Fibroblast of skin of scalp (primary cell): ENCODE data around the gene MAP1LC3A.

Experiments used
- DNase-seq: peaks from one replicate; pipeline ENCODE4 v3.0.0-alpha.2; 2013

Gene MAP1LC3A

DNA sequence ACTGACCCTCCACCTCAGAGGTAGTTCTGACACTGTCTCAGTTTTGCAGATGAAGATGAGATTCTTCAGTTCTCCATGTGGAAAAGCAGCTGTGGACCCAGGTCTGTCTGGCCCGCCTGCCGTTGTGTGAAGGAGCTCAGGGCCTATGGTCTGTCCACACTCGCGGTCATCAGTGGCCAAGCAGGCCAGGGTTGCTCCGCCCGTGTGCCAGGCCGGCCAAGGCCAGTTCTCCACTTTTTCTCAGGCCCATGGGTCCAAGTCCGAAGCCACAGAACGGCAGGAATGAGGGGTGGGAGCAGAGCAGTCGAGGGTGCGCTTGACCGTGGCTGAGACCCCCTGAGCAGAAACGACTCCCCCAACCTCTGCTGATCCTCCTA, 8.6 kb upstream of the MAP1LC3A start:
- no peak for DNase-seq

DNA sequence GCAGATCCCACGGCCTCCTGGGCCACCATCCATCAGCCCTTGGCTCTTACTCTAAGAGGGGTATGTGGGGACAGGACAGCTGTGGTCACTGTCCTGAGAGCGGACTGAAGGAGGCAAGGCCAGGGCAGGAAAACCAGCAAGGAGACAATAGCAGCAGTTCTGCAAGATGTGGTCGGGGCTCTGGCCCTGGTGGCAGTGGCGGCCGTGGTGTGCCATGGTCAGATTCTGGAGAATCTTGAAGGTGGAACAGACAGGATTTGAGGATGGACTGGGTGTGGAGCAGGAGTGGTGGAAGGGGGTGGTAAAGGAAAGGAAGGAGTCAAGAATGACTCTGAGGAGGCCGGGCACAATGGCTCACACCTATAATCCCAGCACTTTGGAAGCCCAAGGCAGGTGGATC, 5.9 kb upstream of the MAP1LC3A start:
- no peak for DNase-seq

DNA sequence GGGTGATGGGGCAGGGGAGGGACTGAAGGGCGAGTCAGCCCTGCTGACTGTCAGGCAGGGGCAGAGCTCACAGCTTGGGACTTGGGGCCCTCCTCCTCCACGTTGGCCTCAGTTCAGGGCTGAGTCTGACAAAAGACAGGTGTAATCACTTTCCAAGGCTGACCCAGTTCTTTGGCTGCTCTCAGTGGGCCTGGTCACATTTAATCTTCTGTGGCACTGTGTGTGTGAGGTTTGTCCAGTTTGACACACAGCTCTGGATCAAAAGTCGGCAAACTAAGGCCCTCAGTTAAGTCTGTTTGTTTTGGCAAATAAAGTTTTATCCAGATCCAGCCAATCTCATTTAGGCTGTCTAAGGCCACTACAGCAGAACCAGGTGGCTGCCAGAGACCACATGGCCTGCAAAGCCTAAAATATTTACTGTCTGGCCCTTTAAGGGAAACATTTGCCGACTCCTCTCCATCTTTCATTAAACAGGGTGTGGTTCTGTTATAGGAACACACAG, 5.1 kb upstream of the MAP1LC3A start:
- no peak for DNase-seq

DNA sequence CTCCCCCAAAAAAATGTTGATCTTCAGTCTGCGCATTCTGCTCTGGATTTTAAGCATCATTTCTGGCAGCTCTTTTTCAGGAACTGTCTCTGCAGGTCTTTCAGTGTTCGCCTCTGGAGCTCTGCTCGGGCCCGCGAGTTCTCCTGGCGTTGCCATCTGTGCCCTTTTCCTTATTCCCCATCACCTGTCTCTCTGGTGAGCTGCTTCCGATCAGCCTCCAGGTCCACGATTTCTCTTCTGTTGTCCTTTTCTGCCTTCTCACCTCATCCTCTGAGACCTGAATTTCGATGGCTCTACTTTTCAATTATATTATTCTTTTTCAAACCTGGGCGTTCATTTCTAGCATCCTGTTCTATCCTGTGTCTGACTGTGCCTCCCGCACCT, 590 bp upstream of the MAP1LC3A start:
- no peak for DNase-seq

DNA sequence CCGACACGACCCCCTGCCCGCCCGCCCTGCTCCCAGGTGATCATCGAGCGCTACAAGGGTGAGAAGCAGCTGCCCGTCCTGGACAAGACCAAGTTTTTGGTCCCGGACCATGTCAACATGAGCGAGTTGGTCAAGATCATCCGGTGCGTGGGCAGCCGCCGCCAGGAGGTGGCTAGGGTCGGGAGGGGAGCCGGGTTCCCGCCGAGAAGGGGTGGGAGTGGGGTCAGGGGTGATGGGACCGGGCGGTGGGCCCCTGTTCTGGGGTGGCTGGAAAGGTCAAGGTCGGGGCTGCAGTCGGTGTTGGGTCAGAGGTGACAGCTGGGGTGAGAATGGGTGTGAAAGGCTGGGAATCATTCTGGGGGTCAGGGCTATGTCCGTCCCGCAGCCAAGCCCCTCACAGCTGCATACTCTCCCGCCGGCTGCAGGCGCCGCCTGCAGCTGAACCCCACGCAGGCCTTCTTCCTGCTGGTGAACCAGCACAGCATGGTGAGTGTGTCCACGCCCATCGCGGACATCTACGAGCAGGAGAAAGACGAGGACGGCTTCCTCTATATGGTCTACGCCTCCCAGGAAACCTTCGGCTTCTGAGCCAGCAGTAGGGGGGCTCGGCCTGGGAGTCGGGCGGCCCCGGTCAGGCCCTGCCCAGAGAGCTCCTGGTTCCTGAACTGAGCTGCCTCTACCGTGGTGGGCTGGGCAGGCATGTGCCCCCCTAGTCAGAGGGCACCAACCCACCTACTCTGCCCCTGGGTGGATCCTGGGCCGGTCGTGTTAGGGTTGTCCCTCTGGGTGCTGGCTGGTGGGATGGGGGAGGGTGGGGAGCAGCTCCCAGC, 1.0 kb downstream of the MAP1LC3A start:
- no peak for DNase-seq

DNA sequence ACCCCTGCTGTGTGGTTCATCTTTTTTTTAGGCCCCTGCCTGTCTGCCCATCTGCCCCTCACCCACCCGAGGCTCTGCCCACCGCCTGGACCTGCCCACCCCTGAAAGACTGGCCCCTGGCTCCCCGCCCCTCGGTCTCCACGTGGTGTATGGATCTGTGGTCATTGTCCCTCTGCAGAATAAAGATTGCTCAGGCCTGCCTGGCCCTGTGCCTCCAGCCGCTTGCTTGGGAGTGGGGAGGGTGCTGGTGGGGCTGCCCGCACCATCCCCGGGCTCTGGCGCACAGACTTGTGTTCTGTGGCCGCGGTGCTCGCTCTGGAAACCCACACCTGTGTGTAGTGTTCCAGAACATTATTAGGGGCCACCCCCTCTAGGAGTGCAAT, 1.6 kb downstream of the MAP1LC3A start:
- no peak for DNase-seq

DNA sequence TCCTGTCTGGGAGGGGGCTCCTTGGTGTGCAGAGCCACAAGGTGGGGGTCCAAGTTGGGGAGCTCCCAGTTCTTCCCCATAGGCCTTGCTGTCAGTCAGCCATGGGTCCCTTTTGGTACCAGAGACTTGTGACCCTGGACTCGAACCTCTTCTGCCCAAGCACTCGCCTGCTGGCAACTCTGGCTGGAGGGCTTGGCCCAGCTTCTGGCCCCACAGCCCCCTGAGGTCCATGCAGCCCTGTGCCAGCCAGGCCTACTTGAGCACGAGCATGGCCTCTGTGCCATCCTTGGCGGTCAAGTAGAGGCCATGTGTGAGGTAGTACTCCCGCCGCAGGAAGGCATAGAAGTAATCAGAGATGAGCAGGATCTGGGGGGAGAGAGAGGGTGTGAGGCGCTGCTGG, 2.1 kb downstream of the MAP1LC3A start:
- DNase-seq = no peak

DNA sequence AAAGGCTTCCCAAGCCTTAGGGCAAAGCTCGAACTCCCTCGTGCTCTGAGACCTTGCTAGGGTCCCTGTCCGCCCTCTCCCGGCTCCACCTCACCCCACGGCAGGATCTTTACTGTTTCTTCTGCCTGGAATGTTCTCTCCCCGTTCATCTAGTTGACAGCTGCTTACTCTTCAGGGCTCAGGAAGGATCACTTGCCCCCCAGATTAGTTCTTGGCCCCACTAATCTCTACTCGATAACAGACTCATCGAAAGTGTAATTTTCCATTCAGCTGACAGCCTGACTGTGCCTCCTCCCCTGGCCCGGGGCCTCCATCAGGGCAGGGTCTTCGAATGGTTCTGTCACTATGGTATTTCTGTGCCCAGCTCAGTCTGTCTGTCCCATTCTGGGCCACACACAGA, 3.1 kb downstream of the MAP1LC3A start:
- DNase-seq = no peak

DNA sequence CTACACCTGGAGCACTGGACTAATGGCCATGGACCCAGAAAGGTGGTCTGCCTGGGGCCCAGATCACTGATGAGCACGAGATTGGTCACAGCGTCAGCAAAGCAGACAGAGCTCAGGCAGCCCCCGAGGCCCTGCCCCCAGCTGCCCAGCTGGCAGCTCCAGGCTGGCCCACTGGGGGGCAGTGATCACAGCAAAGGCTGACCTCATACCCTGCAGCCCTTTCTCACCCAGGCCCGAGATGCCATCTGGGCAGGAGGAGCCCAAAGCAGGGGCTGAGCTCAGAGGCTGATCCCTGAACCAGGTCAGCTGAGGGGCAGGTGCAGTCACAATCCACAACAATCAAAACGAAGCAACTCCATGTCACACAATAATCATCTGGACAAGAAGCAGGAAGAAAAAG, 4.1 kb downstream of the MAP1LC3A start:
- DNase-seq = peak; percentile 30

DNA sequence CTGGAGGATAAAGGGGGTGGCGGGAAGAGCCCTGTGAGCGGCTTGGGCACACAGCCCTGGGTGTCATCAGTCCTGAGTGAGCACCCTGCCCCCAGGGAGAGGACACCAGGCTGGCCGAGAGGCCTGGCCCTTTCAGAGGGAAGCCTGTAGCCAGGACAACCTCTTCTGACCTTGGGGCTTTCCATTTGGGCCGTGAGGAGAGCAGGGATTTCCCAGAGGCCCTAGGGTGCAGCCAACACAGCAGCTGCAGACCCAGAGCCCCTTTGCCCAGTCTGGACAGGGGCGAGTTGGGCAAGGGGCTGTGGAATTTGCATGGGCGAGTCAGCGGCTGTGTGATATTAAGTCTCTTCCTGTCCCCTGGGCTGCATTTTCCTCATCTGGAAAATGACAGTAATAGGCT, 6.3 kb downstream of the MAP1LC3A start:
- no peak for DNase-seq

DNA sequence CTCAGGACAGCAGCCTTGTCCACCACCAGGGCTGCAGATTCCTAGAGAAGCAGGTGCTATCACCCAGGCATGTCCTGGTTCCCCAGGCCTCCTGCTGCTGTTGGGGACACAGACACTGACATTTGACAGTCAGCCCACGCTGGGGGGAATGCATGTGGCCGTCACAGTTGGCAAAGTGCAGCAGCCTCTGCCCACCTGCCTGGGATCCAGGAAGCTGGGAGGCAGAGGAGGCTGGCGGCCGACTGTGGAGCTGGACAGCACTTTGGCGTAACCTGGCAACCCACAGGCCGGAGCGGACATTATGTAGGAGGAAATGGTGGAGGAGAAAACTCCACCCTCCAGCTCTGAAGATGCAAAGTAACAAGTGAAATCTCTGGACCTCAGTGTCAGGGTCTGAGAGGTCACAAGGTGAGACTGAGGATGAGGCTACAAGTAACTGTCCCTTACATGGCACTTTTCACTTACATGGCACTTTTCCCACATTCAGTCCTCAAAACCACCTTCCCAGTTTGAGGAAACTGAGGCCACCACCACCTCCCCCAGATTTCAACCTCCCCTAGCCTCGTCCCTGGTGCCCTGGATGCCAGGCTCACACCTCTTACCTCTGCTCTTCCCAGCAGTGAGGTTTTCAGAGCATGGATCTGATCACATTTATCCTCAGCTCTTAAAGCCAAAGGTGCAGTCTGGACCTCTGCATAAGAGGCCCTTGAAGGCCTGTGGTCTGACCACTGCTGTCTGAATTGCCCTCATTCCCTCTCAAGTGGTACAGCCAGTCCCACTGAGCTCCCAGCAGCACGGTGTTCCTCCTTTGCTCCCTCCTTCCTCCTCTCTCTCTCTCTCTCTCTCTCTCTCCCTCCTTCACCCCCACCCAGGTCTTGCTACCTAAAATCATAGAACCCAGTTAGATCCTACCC, 8.7 kb downstream of the MAP1LC3A start:
- DNase-seq = no peak

DNA sequence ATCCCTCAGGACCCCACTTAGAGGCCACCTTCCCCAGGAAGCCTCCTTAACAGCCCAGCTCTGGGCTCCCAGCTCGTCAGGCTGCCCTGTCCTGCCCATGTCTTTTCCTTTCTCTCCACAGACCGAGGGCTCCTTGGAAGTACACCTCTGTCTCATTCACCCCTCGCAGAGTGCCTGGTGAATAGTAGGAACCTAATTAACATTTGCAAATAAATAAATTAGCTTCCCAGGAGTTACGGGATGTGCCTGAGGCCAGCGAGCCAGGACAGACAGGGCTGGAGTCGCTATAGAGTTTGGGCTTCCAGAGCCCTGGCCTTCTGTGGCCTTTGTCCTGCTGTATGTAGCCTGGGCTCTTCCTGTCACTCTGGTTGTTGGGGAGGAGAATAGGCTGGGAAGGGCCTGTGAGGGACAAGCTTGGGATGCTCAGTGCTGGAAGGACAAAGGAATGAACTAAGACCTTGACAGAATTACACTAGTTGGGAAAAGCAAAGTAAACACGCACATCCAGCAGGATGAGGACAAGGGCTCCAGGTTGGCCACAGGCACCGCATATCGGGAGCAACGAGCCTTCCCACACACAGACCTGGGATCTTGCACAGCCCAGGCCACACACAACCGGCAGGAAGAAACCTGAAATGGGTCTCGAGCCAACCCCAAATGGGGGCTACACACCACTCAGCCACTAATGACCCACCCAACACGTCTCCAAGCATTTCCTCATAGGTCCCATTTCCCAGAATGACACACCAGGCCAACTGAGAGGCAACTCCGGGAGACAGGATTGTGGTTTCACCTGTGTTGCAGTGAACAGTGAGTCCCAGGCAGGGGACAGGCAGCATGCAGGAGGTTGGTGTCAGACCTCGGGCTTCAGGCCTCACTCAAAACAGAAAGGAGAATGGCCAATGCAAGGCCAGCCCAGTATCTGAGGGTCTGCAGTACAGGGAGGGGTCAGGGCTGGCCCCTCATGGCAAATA, 9.7 kb downstream of the MAP1LC3A start:
- no peak for DNase-seq

DNA sequence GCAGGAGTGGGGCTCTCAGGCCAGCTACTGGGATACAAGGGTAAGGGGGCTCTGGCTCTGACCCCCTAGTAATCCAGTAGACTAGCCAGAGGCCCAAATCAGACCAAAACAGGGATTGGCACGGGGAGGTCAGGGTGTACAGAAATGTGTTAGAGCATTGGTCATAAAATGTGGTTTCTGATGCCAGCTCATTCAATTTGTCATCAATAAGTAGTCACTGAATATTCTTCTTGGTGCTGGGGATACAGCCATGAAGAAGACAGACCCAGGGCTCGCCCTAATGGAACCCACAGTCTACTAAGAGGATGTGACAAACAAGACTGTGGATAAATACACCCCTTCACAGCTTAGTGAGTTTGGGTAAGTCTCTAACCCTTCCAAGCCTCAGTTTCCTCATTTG, 11.1 kb downstream of the MAP1LC3A start:
- DNase-seq = no peak

DNA sequence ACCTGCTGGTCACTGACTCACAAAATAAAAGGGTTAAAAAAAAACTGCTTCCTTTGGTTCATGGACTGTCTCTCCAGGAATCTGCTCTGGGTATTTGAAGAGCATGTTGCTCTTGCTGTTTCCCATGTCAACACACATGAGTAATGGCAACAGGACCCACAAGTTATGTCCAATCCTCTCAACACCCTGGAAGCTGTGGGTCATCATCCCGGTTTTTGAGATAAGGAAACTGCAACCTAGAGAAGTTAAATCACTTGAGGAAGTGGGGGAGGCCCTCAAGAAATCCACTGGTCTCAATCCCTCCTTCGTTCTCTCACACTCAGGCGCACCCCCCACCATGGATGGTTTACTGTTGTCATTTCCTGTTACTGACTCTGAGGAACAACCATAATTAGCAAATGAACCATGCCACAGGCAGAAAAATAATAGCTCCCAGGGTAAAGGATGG, 12.4 kb downstream of the MAP1LC3A start:
- peak; percentile 64 for DNase-seq

DNA sequence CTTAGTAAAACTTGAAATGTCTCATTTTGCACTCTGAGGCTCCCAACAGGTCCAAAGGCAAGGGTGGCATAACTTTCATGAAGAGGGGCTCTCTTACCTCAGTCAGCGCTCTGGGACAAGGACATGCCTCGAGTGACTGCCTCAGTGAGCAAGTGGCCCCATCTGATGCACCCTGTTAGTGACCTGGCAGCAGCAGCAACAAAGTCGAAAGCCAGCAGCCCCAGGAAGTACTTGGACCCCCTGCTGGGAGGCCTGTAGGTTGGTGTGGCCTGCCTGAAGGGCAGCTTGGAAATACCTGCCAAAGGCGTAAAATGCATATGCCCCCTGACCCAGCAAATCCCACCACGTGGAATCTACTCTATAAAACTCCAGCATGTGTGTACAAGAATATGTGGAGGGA, 13.2 kb downstream of the MAP1LC3A start:
- DNase-seq = no peak

DNA sequence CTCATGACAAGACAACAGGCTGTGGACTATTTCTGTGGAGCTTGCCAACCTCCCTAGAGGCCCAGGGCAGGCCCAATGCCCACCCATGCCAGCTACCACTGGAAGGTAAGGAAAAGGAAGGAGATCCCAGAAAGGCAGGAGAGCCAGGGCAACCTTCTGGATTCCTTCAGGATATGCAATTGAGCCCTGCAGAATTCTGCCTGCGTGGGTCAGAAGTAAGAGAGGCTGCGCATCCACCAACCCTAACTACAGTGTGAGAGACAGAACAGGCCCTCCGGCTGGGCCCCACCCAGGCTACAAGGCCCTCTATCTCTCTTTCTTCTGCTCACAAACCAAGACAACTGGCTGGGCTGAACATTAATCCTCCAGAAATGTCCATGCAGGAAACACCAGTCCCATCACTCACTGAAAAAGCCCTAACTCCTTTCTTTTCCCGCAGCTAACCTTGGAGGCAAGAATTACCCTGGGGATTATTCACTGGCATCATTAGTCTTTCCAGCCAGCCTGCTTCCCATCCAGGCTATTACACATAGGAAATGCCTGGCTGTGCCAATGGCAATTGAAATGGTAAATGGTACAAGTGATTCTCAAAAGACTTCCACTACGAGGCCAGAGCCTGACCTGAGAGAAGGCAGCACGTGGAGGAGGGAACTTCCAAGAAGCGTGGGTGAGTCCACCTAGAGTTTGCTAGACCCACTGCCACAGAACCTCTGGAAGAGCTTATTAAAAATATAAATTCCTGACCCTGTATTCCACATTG, 15.2 kb downstream of the MAP1LC3A start:
- DNase-seq = no peak

DNA sequence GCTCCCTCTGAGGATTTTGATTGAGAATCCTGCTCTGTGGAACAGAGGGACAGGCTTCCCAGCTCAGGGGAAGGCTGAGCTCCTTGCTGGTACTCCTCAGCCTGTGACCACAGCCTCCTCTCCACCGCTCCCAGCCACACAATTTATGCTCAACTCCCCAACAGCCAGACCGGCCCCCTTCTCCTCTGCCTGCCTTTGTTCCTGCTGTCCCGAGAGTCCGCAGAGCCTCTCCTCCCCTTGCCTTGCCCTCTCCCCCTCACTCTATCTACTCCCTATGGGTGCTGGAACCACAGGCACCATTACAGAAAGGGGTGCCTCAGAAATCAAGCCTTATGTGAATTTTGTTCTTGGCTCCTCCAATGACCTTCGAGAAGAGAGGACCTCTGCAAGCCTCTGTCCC, 15.9 kb downstream of the MAP1LC3A start:
- DNase-seq = no peak

DNA sequence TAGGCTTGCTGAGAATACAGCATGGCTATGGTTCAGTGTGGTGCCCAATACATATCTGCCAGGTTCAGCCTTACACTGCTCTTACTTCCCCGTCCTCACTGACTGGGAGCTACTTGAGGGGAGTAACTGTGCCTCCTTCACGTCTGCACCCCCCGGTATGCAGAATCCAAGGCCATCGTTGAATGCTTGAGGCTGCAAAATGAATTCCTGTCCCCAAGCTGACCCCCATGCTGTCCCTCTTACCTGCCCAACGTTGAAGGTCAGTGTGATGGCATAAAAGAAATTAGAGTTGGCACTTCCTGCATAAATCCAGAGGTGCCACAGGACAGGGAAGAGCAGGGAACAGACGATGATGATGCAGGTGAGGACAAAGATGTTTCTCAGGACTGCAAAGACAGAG, 16.3 kb downstream of the MAP1LC3A start:
- DNase-seq = no peak

DNA sequence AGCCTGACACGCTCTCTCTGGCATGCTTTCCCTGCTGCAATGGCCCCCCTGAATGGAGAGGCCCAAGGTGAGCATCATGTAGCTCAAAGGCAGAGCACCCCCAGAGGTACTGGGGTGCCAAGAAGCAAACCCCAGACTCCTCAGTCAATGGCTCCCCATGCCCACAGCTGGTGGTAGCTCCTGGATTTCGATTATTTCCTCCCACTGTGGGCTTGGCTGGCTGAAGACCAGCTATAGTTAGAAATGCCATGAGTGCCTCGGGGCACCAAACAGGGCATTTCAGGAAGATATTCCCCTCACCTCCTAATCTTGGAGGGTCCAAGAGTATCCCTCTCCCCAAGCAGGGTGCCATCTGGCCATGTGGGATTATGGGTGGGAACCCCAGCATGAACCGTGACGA, 16.8 kb downstream of the MAP1LC3A start:
- DNase-seq = no peak

DNA sequence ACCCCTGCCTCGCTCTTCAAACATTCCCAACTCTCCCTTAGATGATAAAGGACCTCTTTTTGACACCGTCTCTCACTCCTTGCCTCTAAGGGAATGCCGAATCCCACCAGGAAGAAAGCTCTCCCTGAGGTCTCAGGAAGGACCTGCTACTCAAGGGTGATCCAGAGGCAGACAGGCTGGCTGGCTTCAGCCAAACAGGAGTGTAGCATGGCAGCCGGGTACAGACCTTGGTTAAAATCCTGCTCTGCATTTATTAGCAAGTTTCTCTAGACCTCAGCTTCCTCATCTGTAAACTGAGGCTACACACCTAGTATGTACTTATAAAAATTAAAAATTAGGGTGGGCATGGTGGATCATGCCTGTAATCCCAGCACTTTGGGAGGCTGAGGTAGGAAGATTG, 17.2 kb downstream of the MAP1LC3A start:
- DNase-seq = no peak

DNA sequence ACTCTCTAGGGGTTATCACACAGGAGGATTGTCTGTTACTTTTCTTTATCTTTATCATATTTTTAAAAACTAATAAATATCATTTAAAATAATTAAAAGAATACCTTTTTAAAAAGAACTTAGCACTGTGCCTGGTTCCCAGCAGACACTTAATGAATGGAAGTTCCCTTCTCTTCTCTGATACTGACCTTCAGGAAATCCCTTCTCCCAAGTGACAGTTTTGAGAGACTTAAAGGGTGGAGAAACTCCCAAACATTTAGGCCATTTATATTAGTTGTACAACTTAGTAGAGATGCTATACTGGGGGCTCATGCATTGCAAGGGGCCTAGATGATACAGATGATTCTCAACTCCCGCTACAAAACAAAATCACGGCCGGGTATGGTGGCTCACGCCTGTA, 18.5 kb downstream of the MAP1LC3A start:
- no peak for DNase-seq

DNA sequence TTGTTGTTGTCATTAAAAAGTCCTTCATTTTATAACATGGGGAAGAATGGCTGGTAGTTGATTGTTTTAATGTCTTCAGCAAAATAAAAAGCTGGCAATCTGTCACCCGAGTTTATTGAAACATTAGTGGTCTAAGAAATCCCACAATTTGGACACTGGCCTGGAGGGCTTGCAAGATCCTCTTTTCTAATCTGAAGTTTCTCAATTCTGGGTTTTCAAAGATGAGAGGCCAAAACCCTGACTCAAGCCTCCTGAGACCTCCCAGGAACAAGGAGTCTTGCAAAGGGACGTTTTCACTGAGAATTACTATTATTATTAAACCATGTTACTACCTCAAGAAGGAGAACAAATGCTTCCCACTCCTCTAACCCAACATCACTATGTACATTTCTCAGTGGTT, 19.5 kb downstream of the MAP1LC3A start:
- DNase-seq = no peak
